Activated B cell treated with CpG ODN at 0.5 μM for 24 hours (primary cell): ENCODE results near the gene GPX5. TPM values are rescaled to one million over a fixed set of nuclear protein-coding genes. Genes with fewer than 3 reads are reported as not detected.

Source experiments
- ATAC-seq: fragments of 200-7000 bp; cut with Tn5 transposase; one replicate; pipeline ENCODE4 v1.10.0; 2021; ENCODE audit warnings: low read depth, mild to moderate bottlenecking, moderate library complexity
- CTCF ChIA-PET: fragments of 350-600 bp; sonication (Branson Sonifier 250); formaldehyde crosslinking; loops from one replicate; lab custom pipeline; 2021; ENCODE audit warnings: antibody characterized with exemption; lab: Charles Lee
- POLR2A ChIA-PET: fragments of 350-600 bp; sonication (Branson Sonifier 250); formaldehyde crosslinking; loops from one replicate; lab custom pipeline; 2021; ENCODE audit warnings: antibody characterized with exemption; lab: Charles Lee
- DNase-seq: peaks from one replicate; pipeline ENCODE4 v3.0.0; 2022
- H3K27ac Mint-ChIP-seq: one replicate; pipeline ENCODE4 v1.8.0; 2020; ENCODE audit warnings: mixed read lengths
- H3K27me3 Mint-ChIP-seq: one replicate; pipeline ENCODE4 v1.8.0; 2021; ENCODE audit warnings: mixed read lengths
- H3K36me3 Mint-ChIP-seq: one replicate; pipeline ENCODE4 v1.8.0; 2021; ENCODE audit warnings: low read depth, mixed read lengths
- H3K4me1 Mint-ChIP-seq: one replicate; pipeline ENCODE4 v1.8.0; 2021; ENCODE audit warnings: mixed read lengths
- H3K4me3 Mint-ChIP-seq: one replicate; pipeline ENCODE4 v1.8.0; 2020; ENCODE audit warnings: mild to moderate bottlenecking, mixed read lengths
- H3K9me3 Mint-ChIP-seq: one replicate; pipeline ENCODE4 v1.8.0; 2020; ENCODE audit warnings: mixed read lengths
- intact Hi-C: fragments of 100-400 bp; cut with micrococcal nuclease; formaldehyde crosslinking; loops from one replicate; pipeline ENCODE4 v1.15.1; 2024
- total RNA-seq: library from RNA; stranded (reverse); gene quantifications from 2 replicates; pipeline ENCODE4 v1.2.3, GENCODE V29; 2022
- TF ChIP-seq, protein P1 (sequence below): fragments of 200-600 bp; IDR thresholded peaks from one replicate; pipeline ENCODE4 v1.8.0; 2022; ENCODE audit warnings: antibody characterized with exemption, mild to moderate bottlenecking

The GPX5 gene, protein sequence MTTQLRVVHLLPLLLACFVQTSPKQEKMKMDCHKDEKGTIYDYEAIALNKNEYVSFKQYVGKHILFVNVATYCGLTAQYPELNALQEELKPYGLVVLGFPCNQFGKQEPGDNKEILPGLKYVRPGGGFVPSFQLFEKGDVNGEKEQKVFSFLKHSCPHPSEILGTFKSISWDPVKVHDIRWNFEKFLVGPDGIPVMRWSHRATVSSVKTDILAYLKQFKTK
- not detected in 2 replicates for total RNA-seq

DNA sequence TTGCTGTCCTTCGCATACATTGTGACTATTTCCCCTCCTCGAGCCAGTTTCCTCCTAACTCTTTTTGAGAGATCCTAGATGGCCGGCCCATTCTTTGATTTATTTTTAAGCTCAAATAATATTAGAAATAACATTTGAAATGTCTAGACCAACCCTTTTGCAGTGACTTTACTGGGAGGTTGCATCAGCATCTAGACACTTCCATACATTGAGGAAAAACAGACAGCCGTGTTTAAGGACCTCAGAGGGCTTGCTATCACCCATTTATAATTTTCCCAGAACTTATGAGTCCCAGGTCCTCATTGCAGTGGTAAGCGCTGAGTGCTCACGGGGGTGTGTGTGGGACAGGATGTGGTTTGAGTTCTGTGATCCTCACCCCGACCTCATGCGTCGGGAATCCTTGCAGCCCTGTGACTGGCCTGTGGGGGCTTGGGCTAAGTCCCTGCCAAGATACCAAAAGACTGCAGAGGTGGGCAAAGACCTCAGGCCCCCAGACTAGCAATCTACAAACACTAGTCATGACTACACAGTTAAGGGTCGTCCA, at the start of gene GPX5:
GPX5 (plus strand) TSS at position 386 of the 544 bp plus-strand sequence; CDS start at position 519, 133 bp downstream.
- Mint-ChIP-seq H3K4me1 (no peaks in the 10 kb centered on the region), H3K27me3 (peaks cover 63% of the 10 kb centered on the region), H3K9me3 (no peaks in the 10 kb centered on the region), H3K4me3 (no peak within 1 kb of the TSS), H3K27ac (no peak within 1 kb of the TSS), H3K36me3 (no peaks in the 10 kb centered on the region)
- ChIA-PET POLR2A (no interaction called here), CTCF (no interaction called here)
- intact Hi-C loops = no loop called here
- TF ChIP-seq, protein P1, sequence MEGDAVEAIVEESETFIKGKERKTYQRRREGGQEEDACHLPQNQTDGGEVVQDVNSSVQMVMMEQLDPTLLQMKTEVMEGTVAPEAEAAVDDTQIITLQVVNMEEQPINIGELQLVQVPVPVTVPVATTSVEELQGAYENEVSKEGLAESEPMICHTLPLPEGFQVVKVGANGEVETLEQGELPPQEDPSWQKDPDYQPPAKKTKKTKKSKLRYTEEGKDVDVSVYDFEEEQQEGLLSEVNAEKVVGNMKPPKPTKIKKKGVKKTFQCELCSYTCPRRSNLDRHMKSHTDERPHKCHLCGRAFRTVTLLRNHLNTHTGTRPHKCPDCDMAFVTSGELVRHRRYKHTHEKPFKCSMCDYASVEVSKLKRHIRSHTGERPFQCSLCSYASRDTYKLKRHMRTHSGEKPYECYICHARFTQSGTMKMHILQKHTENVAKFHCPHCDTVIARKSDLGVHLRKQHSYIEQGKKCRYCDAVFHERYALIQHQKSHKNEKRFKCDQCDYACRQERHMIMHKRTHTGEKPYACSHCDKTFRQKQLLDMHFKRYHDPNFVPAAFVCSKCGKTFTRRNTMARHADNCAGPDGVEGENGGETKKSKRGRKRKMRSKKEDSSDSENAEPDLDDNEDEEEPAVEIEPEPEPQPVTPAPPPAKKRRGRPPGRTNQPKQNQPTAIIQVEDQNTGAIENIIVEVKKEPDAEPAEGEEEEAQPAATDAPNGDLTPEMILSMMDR = no peak
- DNase-seq = no peak
- no peak for ATAC-seq

DNA sequence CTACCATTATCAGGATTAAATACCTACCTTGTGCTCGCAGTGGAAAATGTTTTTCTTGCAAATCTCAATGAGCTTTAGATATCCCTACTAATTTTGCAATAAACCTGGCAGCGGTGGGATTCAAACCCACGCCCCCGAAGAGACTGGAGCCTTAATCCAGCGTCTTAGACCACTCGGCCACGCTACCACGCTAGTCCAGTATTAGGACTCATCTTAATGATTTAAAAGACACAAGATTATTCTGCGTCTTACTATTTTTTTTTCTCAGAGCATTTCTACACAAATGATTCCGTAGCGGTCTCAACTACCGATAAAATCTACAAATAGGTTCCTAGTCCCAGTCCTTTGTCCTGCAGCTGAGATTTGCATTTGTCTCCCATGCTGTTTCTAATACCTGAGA, 47.2 kb upstream of the GPX5 start:
- ChIA-PET POLR2A (no interaction called here), CTCF (no interaction called here)
- DNase-seq (no peak), ATAC-seq (no peak)
- Mint-ChIP-seq H3K27me3 (peaks cover 57% of the 10 kb centered on the region), H3K27ac (no peak overlapping the region), H3K4me3 (no peak overlapping the region), H3K4me1 (peaks cover 2% of the 10 kb centered on the region), H3K9me3 (no peaks in the 10 kb centered on the region), H3K36me3 (no peaks in the 10 kb centered on the region)
- TF ChIP-seq, protein P1 = no peak
- intact Hi-C loops = no loop called here

DNA sequence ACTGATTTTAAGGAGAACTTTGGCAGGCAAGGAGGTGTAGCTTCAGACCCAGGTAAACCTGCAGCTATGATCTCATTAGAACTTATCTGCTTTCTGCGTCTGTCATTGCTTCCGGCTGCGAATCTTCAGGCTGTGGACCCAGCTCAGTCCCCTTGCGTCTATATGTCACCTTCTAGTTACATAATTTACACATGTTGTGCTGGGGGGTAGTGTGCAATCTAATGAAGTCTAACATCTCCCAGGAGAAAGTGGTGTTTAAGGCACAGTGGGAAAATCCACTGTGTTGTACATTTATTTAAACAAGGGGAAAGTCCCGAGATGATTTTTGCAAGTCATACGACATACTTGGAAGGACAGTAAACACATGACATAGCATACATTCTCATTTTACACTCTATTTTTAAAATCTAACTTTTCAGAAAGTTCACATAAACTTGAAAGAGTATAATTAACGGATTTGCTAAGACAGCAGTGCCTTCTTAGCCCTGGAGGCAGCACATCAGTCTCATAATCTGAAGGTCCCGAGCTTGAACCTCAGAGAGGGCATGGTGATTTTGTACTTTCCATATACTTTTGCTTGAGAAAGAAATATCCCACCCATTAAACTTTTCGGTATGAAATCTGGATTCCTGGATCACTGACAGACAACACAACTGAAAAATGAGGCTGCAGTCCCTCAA, 45.3 kb upstream of the GPX5 start:
- peaks cover 46% of the 10 kb centered on the region for H3K27me3 Mint-ChIP-seq
- no peak overlapping the region for H3K4me3 Mint-ChIP-seq
- DNase-seq (no peak), ATAC-seq (no peak)
- no peaks in the 10 kb centered on the region for H3K9me3 Mint-ChIP-seq
- TF ChIP-seq, protein P1 = no peak
- CTCF ChIA-PET = no interaction called here
- POLR2A ChIA-PET = interaction anchor here (0.6 kb wide), 1 partner anchor 108 kb away, joined by 6 read pairs; no protein-coding TSS in a partner anchor
- peaks cover 2% of the 10 kb centered on the region for H3K4me1 Mint-ChIP-seq
- H3K27ac Mint-ChIP-seq = no peak overlapping the region
- H3K36me3 Mint-ChIP-seq = no peaks in the 10 kb centered on the region
- intact Hi-C loops = no loop called here

DNA sequence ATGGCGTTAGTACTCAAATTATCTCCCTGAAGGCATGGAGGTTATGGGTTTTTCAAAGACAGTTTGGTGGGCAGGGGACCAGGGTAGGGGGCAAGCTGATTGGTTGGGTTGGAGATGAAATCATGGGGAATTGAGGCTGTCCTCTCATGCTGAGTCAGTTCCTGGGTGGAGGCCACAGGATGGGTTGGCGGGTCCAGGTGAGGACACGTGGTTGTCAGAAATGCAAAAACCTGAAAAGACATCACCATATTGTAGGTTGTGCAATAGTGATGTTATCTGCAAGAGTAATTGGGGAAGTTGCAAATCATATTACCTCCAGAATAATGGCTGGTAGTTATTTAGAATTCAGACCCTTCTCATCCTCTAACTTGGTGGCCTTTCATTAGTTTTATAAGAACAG, 40.2 kb upstream of the GPX5 start:
- CTCF ChIA-PET = no interaction called here
- Mint-ChIP-seq H3K27ac (no peak overlapping the region), H3K4me3 (no peak overlapping the region), H3K4me1 (peaks cover 16% of the 10 kb centered on the region), H3K9me3 (no peaks in the 10 kb centered on the region), H3K27me3 (peaks cover 57% of the 10 kb centered on the region), H3K36me3 (no peaks in the 10 kb centered on the region)
- ATAC-seq (no peak), DNase-seq (no peak)
- POLR2A ChIA-PET = no interaction called here
- intact Hi-C loops = no loop called here
- TF ChIP-seq, protein P1 = no peak

DNA sequence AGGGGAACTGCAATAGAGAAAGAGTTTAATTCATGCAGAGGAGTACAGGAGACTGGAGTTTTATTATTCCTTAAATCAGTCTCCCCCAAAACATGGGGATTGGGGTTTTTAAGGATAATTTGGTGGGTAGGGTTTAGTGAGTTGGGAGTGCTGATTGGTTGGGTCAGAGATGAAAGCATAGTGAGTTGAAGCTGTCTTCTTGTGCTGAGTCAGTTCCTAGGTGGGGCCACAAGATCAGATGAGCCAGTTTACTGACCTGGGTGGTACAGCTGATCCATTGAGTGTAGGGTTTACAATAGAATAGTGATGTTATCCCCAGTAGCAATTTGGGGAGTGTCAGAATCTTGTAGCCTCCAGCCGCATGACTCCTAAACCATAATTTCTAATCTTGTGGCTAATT, 39.1 kb upstream of the GPX5 start:
- peaks cover 56% of the 10 kb centered on the region for H3K27me3 Mint-ChIP-seq
- no peak overlapping the region for H3K4me3 Mint-ChIP-seq
- POLR2A ChIA-PET = no interaction called here
- DNase-seq = no peak
- intact Hi-C loops = no loop called here
- TF ChIP-seq, protein P1 = no peak
- no peaks in the 10 kb centered on the region for H3K9me3 Mint-ChIP-seq
- H3K4me1 Mint-ChIP-seq = peaks cover 19% of the 10 kb centered on the region
- no peaks in the 10 kb centered on the region for H3K36me3 Mint-ChIP-seq
- CTCF ChIA-PET = no interaction called here
- ATAC-seq = no peak
- H3K27ac Mint-ChIP-seq = no peak overlapping the region
